Globus pallidus (tissue), 1 donor: ENCODE measurements around the gene LTK.

Source experiments
- DNase-seq: peaks from one replicate; pipeline ENCODE4 v3.0.0-alpha.2; 2015; ENCODE audit warnings: low spot score

The LTK gene

DNA sequence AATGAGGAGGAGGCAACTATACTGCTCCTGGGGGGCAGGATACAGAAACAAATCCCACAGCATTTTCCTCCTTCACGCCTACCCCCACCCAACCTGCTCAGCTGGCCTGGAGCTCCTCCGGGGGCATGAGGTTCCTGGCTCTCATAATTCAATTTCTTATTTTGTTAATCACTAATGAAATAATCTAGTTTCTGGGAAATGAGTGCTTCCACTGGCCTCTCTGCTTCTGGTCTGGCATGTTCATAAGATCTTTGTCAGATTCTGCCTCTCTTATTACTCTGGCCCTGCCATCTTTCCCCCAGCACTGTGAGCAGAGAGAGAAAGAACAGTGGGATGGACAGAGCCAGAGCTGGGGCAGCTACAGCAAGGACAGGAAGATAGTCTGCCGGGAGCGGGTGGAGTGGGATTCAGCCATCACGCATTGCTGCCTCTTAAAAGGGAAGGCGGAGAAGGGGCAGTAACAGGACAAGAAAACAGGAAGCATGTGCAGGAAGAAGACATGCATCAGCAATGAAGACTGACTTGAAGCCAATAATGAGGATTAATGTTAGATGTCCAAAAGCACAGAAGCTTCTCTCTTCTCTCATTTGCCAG, 16.8 kb upstream of the LTK start:
- no peak for DNase-seq

DNA sequence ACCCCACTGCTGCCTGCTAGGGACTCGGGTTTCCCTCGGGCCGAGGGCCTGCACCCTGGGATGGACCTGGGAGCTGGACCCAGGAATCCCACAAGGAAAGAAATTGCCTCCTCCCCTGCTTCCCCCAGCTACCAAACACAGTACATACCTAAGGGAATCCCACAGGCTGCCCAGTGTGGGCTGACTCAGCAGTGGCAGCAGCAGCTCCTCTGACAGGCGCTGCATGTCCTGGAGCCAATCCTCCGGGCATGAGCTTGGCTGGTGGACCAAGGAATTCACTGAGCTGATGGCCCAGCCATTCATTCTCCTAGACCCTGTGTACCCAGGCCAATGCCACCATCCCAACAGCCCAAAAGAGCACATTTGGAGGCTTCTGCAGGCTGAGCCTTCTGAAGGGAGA, 9.5 kb upstream of the LTK start:
- no peak for DNase-seq

DNA sequence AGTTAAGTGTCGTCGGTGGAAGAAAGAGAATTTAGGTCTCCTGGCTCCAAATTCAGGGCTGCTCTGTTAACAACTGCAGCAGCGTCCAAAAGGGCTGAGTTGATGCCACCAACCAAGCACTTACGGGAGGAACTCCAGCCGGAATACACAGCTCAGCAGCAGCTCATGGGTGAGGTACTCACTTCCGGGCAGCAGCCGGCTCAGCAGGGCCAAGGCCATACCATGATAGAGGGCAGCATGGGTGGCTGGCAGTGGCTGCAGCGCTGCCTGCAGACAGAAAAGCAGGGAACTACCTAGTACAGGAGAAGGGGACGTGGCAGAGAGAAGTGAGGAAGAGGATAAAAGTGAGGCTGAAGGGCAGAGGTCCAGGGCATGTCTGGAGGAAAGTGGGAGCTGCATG, 8.0 kb upstream of the LTK start:
- DNase-seq: no peak

GRCh38 chr15:41520636-41521035, 7.0 kb upstream of the LTK start:
- DNase-seq: no peak

DNA sequence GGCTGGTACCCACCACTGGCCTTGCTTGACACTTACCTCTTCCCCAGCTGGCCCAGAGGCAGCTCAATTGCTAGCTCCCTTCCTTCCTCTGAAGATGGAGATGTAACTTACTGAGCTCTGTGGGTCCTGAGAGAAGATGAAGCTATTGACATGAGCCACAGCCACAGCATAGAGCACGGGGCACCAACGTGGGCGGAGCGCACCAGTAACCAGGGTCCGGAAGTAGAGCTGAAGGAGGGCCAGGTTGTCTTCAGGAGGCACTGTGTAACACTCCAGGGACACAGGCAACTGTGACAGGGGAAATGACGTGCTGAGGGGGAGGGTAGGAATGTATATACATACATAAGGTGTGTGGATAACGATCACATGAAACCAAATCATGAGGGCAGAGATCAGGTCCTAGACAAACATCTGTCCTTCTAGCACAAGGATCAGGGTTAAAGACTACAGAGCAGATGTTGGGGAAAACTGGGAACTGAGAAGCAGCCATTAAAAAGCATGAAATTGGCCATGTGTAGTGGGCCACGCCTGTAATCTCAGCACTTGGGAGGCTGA, 4.3 kb upstream of the LTK start:
- DNase-seq: no peak

DNA sequence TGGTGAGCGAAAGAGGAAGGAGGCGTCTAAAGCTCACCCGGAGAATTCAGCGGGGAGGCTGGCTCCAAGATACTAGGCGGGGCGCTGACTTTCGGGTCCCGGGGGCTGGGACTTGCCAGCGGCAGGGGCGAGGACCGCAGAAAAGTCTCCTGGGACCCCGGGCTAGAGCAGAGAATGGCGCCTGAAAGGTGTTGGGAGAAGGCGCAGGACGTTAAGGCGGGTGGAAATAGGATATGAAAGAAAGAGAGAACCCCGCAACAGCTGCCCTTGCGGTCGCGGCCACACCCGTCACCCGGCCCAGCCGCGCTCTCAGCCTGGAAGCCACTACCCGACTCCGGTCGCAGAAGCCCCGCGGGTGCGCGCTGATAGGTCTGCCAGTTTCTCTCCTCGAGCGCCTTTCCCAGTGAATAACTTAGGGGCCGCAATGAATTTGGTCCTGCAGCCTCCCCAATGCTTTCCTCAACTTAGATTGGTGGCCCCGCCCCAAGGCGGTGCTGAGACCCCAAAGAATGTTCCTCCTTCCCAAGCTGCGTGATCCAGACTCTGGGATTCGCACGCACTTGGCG, 604 bp downstream of the LTK start:
- DNase-seq: no peak

DNA sequence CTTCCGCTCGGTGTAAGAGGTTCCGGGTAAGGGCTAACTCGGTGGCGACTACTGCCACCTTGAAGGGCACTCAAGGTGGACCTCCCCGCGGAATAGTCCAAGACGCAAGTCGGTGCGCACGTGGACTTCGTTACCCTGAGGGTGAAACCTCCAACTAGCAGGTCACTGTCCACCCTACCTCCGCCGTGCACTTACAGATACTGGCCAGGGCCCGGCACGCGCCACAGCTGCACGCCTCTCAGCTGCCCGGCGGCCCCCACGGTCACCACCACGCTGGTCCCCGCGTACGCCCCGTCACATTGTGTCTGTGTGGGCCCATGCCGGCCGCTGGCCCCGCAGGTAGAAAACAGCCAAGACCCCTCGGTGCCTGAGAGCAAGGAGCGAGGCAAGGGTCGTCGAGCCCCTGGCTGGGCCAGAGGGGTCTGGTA, 1.1 kb downstream of the LTK start:
- no peak for DNase-seq

- DNase-seq: no peak
Measured at GRCh38 chr15:41511899-41512369, 1.7 kb downstream of the LTK start.

- no peak for DNase-seq
Measured at GRCh38 chr15:41511331-41511898, 2.2 kb downstream of the LTK start.

- no peak for DNase-seq
Measured at GRCh38 chr15:41510728-41511127, 2.9 kb downstream of the LTK start.

GRCh38 chr15:41507820-41508290, 5.8 kb downstream of the LTK start:
- DNase-seq: no peak

- no peak for DNase-seq
Measured at GRCh38 chr15:41506796-41507341, 6.8 kb downstream of the LTK start.

DNA sequence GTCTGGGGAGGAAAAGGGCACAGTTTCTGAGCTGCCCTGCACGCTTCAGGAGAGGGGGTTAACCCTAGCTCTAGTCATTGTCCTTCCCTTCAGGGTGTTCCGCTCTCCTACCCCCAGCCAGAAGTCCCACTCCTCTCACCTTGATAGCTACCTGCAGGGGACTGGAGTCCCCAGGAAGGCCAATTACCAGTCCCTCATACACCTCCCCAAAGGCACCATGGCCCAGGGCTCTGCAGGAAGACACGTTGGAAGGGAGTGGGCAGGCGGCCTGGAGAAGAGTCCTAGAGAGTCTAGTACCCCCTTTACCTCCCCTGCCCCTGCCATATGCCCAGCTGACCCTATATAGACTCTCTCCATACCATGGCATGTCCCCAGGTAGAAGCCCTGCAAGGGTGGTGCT, 7.9 kb downstream of the LTK start:
- DNase-seq: no peak

DNA sequence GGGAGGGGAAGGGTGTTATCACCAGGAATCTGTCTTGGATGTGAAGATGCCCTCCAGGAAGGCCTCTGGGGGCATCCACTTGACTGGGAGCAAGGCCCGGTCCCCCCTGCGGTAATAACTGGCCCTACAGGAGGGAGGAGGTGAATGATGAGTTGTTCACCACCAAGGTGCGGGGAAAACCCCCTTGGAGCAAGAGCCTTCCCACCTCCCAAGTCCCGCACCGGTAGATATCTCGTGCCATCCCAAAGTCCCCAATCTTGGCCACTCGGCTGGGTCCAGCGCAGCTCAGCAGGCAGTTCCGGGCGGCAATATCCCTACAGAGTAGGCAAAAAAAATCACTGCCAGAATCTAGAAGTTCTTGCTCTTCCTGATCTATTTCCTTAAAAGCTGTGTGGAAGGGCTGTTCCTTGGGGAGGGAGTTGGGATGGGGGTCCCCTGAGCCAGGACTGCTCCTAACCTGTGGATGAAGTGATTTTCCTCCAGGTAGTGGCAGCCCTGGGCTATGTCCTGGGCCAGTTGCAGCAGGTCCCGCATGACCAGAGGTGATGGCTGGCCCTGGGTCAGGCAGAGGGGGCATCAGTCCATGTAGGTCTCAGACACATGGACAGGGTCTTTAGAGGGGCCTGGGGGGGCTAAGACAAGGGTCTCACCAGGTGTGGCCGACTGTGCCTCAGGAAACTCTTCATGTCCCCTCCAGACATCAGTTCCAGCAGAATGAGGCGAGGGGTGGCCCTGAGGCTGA, 8.7 kb downstream of the LTK start:
- no peak for DNase-seq

- DNase-seq: no peak
Measured at GRCh38 chr15:41503669-41504010, 10.0 kb downstream of the LTK start.

GRCh38 chr15:41502795-41503668, 10.6 kb downstream of the LTK start:
- no peak for DNase-seq

DNA sequence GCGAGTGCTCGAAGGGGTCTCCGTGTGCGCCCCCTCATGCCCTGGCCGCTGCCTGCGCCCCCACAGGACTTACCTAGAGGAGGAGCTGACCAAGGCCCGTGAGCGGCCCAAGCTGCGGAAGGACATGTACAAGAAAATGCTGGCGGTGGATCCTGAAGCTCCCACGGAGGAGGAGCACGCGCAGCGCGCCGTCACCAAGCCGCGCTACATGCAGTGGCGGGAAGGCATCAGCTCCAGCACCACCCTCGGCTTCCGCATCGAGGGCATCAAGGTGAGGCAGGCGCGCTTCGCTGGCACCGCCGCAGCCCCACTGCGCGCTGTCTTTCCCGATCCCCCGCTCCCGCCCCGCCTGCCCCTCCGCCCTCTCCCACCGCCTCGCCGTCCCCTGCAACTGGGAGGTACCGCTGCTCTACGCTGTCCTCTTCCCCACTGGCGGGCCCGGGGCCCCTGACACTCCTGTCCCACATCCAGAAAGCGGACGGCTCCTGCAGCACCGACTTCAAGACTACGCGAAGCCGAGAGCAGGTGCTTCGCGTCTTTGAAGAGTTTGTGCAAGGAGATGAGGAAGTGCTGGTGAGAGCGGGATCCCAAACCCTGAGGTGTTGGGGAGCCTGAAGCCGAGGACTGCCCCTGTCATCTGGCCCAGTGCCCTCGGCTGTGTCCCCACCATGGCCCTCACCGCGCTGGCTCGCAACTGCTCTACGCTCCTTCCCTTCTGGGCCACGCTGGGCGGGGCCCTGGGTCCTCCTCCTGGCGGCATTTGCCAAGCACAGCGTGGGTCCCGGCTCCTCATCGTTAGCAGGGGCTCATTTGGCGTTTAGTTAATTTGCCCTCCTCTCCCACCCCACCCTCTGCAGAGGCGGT, 11.5 kb downstream of the LTK start:
- no peak for DNase-seq

DNA sequence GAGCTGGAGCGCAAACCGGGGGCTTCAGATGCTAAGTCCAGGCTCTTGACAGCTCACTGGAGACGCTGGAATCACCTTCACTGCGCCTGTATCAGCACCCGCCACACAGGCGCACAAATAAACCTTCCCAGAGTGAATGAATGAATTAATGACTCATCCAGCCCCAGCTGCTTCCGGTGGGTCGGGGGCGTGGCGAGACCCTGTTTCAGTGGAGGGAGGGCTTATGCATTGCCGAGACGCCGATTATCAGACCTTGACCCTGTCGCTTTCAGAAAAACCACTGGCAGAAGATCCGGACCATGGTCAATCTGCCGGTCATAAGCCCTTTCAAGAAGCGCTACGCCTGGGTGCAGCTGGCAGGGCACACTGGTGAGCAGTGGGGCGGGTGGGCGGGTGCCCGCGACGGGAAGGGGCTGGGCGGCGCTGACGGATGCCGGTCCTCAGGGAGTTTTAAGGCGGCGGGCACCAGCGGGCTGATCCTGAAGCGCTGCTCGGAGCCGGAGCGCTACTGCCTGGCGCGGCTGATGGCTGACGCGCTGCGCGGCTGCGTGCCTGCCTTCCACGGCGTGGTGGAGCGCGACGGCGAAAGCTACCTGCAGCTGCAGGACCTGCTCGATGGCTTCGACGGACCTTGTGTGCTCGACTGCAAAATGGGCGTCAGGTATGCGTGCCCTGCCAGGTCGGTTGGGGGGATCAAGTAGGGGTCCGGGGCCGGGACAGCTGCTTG, 12.3 kb downstream of the LTK start:
- DNase-seq: no peak

- no peak for DNase-seq
Measured at GRCh38 chr15:41499109-41499851, 14.3 kb downstream of the LTK start.
